B cell (primary cell): ENCODE data around the gene PEX6. TPM values are rescaled to one million over a fixed set of nuclear protein-coding genes. Genes with fewer than 3 reads are reported as not detected.

Experiments
- ATAC-seq: fragments of 200-7000 bp; cut with Tn5 transposase; one replicate; pipeline ENCODE4 v1.10.0; 2021; ENCODE audit warnings: low read depth, mild to moderate bottlenecking, moderate number of reproducible peaks, moderate library complexity
- CTCF ChIA-PET: fragments of 350-600 bp; sonication (Branson Sonifier 250); formaldehyde crosslinking; loops from one replicate; lab custom pipeline; 2021; ENCODE audit warnings: antibody characterized with exemption, inconsistent platforms; lab: Charles Lee
- POLR2A ChIA-PET: fragments of 350-600 bp; sonication (Branson Sonifier 250); formaldehyde crosslinking; loops from one replicate; lab custom pipeline; 2021; ENCODE audit warnings: antibody characterized with exemption; lab: Charles Lee
- DNase-seq: peaks from one replicate; pipeline ENCODE4 v3.0.0; 2013
- H2AFZ ChIP-seq: 2 replicates; pipeline ENCODE4 v1.6.1; 2012; ENCODE audit warnings: mild to moderate bottlenecking, low read depth, low read length; ENCODE audit not compliant: insufficient read depth, poor library complexity, severe bottlenecking
- H3K27ac ChIP-seq, 2 donors: 1 replicate in 1 of 2; 2 replicates in 1 of 2; pipeline ENCODE4 v1.5.1; 2012 to 2013; ENCODE audit warnings: low read length in 2 of 2, mild to moderate bottlenecking in 2 of 2, moderate library complexity in 1 of 2
- H3K27me3 ChIP-seq, 4 experiments: fragments of 200-600 bp in 1 of 4; sonication (generic) in 1 of 4; replicated peaks in 1 of 4; 1 replicate in 2 of 4; 2 replicates in 2 of 4; pipeline versions ENCODE4 v1.6.1 to v1.7.0; 2013 to 2016; ENCODE audit warnings: low read length in 3 of 4, mild to moderate bottlenecking in 2 of 4, mixed read lengths in 1 of 4, moderate library complexity in 1 of 4; ENCODE audit not compliant: insufficient read depth in 4 of 4, control insufficient read depth in 3 of 4; ENCODE audit errors: control extremely low read depth in 1 of 4
- H3K36me3 ChIP-seq, 2 experiments: replicated peaks in 1 of 2; 1 replicate in 1 of 2; 2 replicates in 1 of 2; pipeline versions ENCODE4 v1.6.1 to v1.7.1; 2013; ENCODE audit warnings: low read length in 1 of 2; ENCODE audit not compliant: insufficient read depth in 2 of 2, control insufficient read depth in 1 of 2; ENCODE audit errors: control extremely low read depth in 1 of 2, extremely low read depth in 1 of 2
- H3K4me1 ChIP-seq, 2 donors: fragments of 200-600 bp in 1 of 2; sonication (generic) in 1 of 2; 1 replicate in 1 of 2; 2 replicates in 1 of 2; pipeline versions ENCODE4 v1.5.1 to v1.6.1; 2013 to 2017; ENCODE audit warnings: low read length in 2 of 2; ENCODE audit not compliant: control insufficient read depth in 2 of 2, insufficient read depth in 2 of 2
- H3K4me2 ChIP-seq: replicated peaks from 2 replicates; pipeline ENCODE3; 2012; ENCODE audit warnings: mild to moderate bottlenecking, low read depth, low read length; ENCODE audit not compliant: poor library complexity, severe bottlenecking
- H3K4me3 ChIP-seq, 5 experiments: fragments of 200-600 bp in 1 of 5; sonication (generic) in 1 of 5; 1 replicate in 3 of 5; 2 replicates in 2 of 5; pipeline versions ENCODE4 v1.5.1 to v1.7.0; 2011 to 2016; ENCODE audit warnings: low read length in 4 of 5, mild to moderate bottlenecking in 4 of 5, low read depth in 2 of 5, control low read depth in 1 of 5, moderate library complexity in 1 of 5; ENCODE audit not compliant: insufficient read depth in 1 of 5; ENCODE audit errors: control extremely low read depth in 1 of 5, extremely low read depth in 1 of 5
- H3K79me2 ChIP-seq: fragments of 200-600 bp; sonication (generic); one replicate; pipeline ENCODE4 v1.6.0; 2016; ENCODE audit warnings: low read length; ENCODE audit not compliant: control insufficient read depth, insufficient read depth
- H3K9ac ChIP-seq: fragments of 200-600 bp; sonication (generic); 2 replicates; pipeline ENCODE4 v1.6.1; 2017; ENCODE audit warnings: mild to moderate bottlenecking, low read length, moderate library complexity
- H3K9me3 ChIP-seq, 3 donors: one replicate each; pipeline versions ENCODE4 v1.6.1 to v1.7.1; 2013; ENCODE audit warnings: low read length in 2 of 3; ENCODE audit not compliant: control insufficient read depth in 2 of 3, insufficient read depth in 1 of 3; ENCODE audit errors: control extremely low read depth in 1 of 3
- H4K20me1 ChIP-seq: 2 replicates; pipeline ENCODE4 v1.6.0; 2012; ENCODE audit warnings: mild to moderate bottlenecking, low read length; ENCODE audit not compliant: insufficient read depth, control insufficient read depth, poor library complexity, severe bottlenecking
- H3K27ac Mint-ChIP-seq: one replicate; pipeline ENCODE4 v1.8.0; 2021; ENCODE audit warnings: mixed read lengths
- H3K27me3 Mint-ChIP-seq: one replicate; pipeline ENCODE4 v1.8.0; 2021; ENCODE audit warnings: mixed read lengths
- H3K4me1 Mint-ChIP-seq: one replicate; pipeline ENCODE4 v1.8.0; 2021; ENCODE audit warnings: mixed read lengths
- H3K4me3 Mint-ChIP-seq: one replicate; pipeline ENCODE4 v1.8.0; 2021; ENCODE audit warnings: mixed read lengths
- H3K9me3 Mint-ChIP-seq: one replicate; pipeline ENCODE4 v1.8.0; 2022; ENCODE audit warnings: mixed read lengths; ENCODE audit not compliant: insufficient read depth
- EZH2 ChIP-seq: IDR thresholded peaks from 2 replicates; pipeline ENCODE4 v1.6.1; 2012; ENCODE audit warnings: borderline replicate concordance, low read depth, mild to moderate bottlenecking, moderate library complexity, low read length; ENCODE audit not compliant: insufficient read depth, poor library complexity, severe bottlenecking
- WGBS: methylation state at CpG from one replicate; pipeline ENCODE4 v1.1.5; 2013; ENCODE audit warnings: missing lambda C conversion rate; ENCODE audit not compliant: insufficient coverage; 5-methylcytosine and 5-hydroxymethylcytosine counted together
- intact Hi-C: fragments of 100-400 bp; cut with micrococcal nuclease; formaldehyde crosslinking; loops from one replicate; pipeline ENCODE4 v1.10.0; 2022
- polyA plus RNA-seq: library from polyadenylated mRNA; depleted of rRNA; stranded (reverse); fragments of >200 nt; gene quantifications from 2 replicates; pipeline ENCODE4 v1.2.3, GENCODE V29; 2012
- total RNA-seq, 2 donors: library from RNA; stranded (reverse); fragments of 120-200 nt in 1 of 2; gene quantifications; 1 replicate in 1 of 2; 2 replicates in 1 of 2; pipeline versions ENCODE4 v1.2.3 to v1.2.4, GENCODE V29; 2013 to 2022
- TF ChIP-seq, protein P1 (sequence below): fragments of 200-600 bp; IDR thresholded peaks from one replicate; pipeline ENCODE4 v1.8.0; 2022; ENCODE audit warnings: antibody characterized with exemption, mild to moderate bottlenecking

The PEX6 gene
- total and polyA plus RNA-seq, 2 donors (not counting 1 experiment from before 2014, with no cell fraction given): 16.0 to 16.6 TPM

DNA sequence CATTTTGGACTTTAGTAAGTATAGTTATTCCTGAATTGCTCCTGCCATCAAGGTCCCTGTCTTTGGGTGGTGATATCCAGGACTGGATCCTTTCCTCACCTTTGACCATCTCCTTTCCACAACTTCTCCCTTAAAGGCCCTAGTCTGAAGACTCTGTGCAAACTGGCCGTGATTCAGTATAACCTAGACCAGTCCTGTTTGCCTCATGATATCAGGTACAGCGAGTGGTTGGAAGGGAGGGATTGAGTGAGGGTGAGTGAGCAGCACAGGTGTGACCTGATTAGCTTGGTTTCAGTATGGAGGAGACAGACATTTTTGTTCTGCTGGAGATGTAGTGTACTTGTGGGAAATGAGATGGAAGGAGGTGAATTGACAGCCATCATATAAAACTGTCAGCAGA is 40.2 kb upstream of the PEX6 start:
- intact Hi-C loops: no loop called here
- peaks cover 59% of the 10 kb centered on the region for H3K79me2 ChIP-seq
- H3K27ac ChIP-seq: no peak overlapping the region
- peaks cover 3 to 30% of the 10 kb centered on the region in 2 experiments for H3K36me3 ChIP-seq
- no peak for DNase-seq
- H4K20me1 ChIP-seq: peaks cover 49% of the 10 kb centered on the region
- Mint-ChIP-seq H3K4me3 (peak overlapping the region; percentile 27), H3K27me3 (no peaks in the 10 kb centered on the region), H3K4me1 (peaks cover 38% of the 10 kb centered on the region), H3K9me3 (no peaks in the 10 kb centered on the region), H3K27ac (no peak overlapping the region)
- no peak overlapping the region for H3K4me3 ChIP-seq
- no peaks in the 10 kb centered on the region for H3K9me3 ChIP-seq
- no peaks in the 10 kb centered on the region for H3K27me3 ChIP-seq
- WGBS: 100% methylated on average over 2 of the region's 2 CpGs
- POLR2A ChIA-PET: no interaction called here
- CTCF ChIA-PET: no interaction called here
- H3K9ac ChIP-seq: no peak overlapping the region
- peaks cover 13 to 36% of the 10 kb centered on the region in 2 donors for H3K4me1 ChIP-seq
- TF ChIP-seq EZH2: no peak
- TF ChIP-seq, protein P1, sequence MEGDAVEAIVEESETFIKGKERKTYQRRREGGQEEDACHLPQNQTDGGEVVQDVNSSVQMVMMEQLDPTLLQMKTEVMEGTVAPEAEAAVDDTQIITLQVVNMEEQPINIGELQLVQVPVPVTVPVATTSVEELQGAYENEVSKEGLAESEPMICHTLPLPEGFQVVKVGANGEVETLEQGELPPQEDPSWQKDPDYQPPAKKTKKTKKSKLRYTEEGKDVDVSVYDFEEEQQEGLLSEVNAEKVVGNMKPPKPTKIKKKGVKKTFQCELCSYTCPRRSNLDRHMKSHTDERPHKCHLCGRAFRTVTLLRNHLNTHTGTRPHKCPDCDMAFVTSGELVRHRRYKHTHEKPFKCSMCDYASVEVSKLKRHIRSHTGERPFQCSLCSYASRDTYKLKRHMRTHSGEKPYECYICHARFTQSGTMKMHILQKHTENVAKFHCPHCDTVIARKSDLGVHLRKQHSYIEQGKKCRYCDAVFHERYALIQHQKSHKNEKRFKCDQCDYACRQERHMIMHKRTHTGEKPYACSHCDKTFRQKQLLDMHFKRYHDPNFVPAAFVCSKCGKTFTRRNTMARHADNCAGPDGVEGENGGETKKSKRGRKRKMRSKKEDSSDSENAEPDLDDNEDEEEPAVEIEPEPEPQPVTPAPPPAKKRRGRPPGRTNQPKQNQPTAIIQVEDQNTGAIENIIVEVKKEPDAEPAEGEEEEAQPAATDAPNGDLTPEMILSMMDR: no peak
- H3K4me2 ChIP-seq: no peak overlapping the region
- ATAC-seq: no peak
- no peak overlapping the region for H2AFZ ChIP-seq

DNA sequence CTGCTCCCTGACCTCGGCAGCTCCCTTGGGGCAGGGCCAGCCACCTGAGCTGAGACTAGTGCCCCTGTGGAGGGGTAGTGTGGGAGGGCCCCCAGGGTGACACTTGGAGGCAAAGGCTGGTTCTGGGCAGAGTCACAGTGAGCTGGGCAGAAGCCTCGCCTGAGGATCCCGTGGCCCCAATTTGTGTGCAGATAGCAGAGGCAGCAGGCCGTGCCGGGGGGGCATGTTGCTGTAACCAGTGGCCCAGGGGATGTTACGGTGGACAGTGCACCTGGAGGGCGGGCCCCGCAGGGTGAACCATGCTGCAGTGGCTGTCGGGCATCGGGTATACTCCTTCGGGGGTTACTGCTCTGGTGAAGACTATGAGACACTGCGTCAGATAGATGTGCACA is 38.0 kb upstream of the PEX6 start:
- H3K4me1 Mint-ChIP-seq: peaks cover 54% of the 10 kb centered on the region
- Histone ChIP-seq H3K36me3 (peaks cover 3 to 34% of the 10 kb centered on the region in 2 experiments), H2AFZ (no peak overlapping the region), H4K20me1 (peaks cover 40% of the 10 kb centered on the region), H3K27ac (no peak overlapping the region), H3K9ac (no peak overlapping the region), H3K27me3 (no peaks in the 10 kb centered on the region), H3K79me2 (peaks cover 58% of the 10 kb centered on the region), H3K4me1 (peaks cover 23 to 30% of the 10 kb centered on the region in 2 donors), H3K4me2 (no peak overlapping the region), H3K4me3 (no peak overlapping the region), H3K9me3 (no peaks in the 10 kb centered on the region)
- 92% methylated on average over 12 of the region's 12 CpGs for WGBS
- ATAC-seq (no peak), DNase-seq (no peak)
- no peaks in the 10 kb centered on the region for H3K9me3 Mint-ChIP-seq
- TF ChIP-seq, protein P1: no peak
- no peak for TF ChIP-seq EZH2
- H3K27me3 Mint-ChIP-seq: no peaks in the 10 kb centered on the region
- no peak overlapping the region for H3K4me3 Mint-ChIP-seq
- CTCF ChIA-PET: no interaction called here
- POLR2A ChIA-PET: interaction anchor here (0.6 kb wide), 1 partner anchor 38 kb away, joined by 3 read pairs; no protein-coding TSS in a partner anchor
- H3K27ac Mint-ChIP-seq: no peak overlapping the region
- intact Hi-C loops: no loop called here
